Erythroblast (primary cell): ENCODE measurements around the gene ANKRD10.

Source experiments
- GATA1 ChIP-seq: IDR thresholded peaks from 2 replicates; pipeline ENCODE4 v1.6.1; 2011; ENCODE audit warnings: low read depth, mild to moderate bottlenecking, control low read depth, low read length, moderate library complexity
- POLR2A ChIP-seq: IDR thresholded peaks from 2 replicates; pipeline ENCODE4 v1.6.1; 2011; ENCODE audit warnings: mild to moderate bottlenecking, low read length

DNA sequence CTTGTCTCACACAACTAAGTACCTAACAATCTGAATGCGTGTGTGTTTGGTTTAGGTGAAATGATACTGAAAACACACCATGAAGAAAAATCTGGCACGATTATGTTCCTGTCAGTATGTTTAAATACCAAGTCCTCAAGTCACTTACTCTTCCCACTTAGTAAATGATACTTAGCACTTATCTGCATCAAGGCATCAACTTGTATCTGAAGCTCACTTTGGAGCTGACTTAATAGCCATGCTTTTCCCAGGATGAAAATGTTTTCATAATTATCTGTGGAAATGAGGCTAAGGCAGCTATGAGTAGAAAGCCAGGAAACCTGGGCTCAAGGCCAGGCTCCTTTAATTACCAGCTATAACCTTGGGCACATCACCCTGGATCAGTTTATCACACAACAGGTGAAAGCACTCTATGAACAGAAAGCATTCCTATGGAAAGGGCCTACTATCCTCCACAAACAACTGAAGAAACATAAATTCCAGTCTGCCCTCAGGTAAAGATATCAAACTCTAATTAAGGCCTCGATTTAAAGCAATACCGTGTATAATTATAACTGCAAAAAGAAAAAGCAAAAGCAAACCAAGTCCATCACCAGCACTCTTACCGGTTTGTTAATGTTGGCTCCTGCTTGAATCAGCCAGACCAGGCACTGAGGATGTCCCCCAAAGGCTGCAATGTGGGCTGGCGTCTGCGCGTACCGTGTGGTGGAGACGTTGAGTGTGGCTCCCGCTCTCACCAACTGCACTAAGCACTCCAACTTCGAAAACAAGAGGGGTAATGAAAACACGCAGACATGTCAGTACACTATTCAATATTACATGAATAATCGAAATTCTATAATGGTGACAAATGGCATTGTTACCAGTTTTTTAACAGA, 4.6 kb downstream of the ANKRD10 start:
- TF ChIP-seq POLR2A (no peak), GATA1 (no peak)
